Esophagus squamous epithelium (tissue), 4 donors: ENCODE results near the gene STK25.

Experiments used
- CTCF ChIP-seq, 6 experiments: fragments of 450-650 bp in 4 of 6; fragments of 200-600 bp in 2 of 6; sonication (generic) in 2 of 6; IDR thresholded peaks; one replicate each; pipeline ENCODE4 v1.5.1; 2016 to 2019; ENCODE audit warnings: antibody characterized with exemption in 6 of 6, mild to moderate bottlenecking in 4 of 6, moderate library complexity in 4 of 6
- POLR2A ChIP-seq, 4 donors: fragments of 450-650 bp; IDR thresholded peaks; one replicate each; pipeline ENCODE4 v1.6.1; 2017; ENCODE audit warnings: antibody characterized with exemption in 4 of 4, mild to moderate bottlenecking in 4 of 4, moderate library complexity in 3 of 4

GRCh38 chr2:241517297-241517696, 8.9 kb upstream of the STK25 start:
- TF ChIP-seq POLR2A (IDR thresholded peaks at IDR 0.05) (no peak), CTCF (IDR thresholded peaks at IDR 0.05) (no peak)
